Activated naive CD4-positive, alpha-beta T cell treated with anti-CD3 and anti-CD28 coated beads, Interleukin-2, amount 50 U/mL, for 72 hours (primary cell): Measurements from ENCODE around the gene DYRK1A. TPM values are rescaled to one million over a fixed set of nuclear protein-coding genes. Genes with fewer than 3 reads are reported as not detected.
"Not testable (repeated sequence)": the region's sequence is repeated elsewhere in the genome, so short reads cannot be mapped to it uniquely, and the experiment has no call there.

Experiments used
- ATAC-seq, 2 donors: fragments of 150-1000 bp; cut with Tn5 transposase; 2 replicates each; pipeline ENCODE4 v1.10.0; 2021; ENCODE audit warnings: mild to moderate bottlenecking in 2 of 2, moderate library complexity in 2 of 2
- DNase-seq, 2 donors: peaks; one replicate each; pipeline ENCODE4 v3.0.0; 2021 to 2022; ENCODE audit warnings: low spot score in 2 of 2
- H3K27ac Mint-ChIP-seq, 2 donors: one replicate each; pipeline ENCODE4 v1.8.0; 2022; ENCODE audit warnings: mild to moderate bottlenecking in 2 of 2, mixed read lengths in 2 of 2
- H3K36me3 Mint-ChIP-seq, 2 donors: one replicate each; pipeline ENCODE4 v1.8.0; 2022; ENCODE audit warnings: mixed read lengths in 2 of 2
- H3K9me3 Mint-ChIP-seq, 2 donors: one replicate each; pipeline ENCODE4 v1.8.0; 2022; ENCODE audit warnings: mixed read lengths in 2 of 2
- total RNA-seq, 2 donors: library from RNA; stranded (reverse); gene quantifications; one replicate each; pipeline ENCODE4 v1.2.3, GENCODE V29; 2022

Gene DYRK1A
- total RNA-seq, 2 donors from 2014 or later = 65.5 to 87.9 TPM

- no peak overlapping the region for H3K27ac Mint-ChIP-seq
- DNase-seq = no peak
Measured at GRCh38 chr21:37531431-37531932, 164.9 kb downstream of the DYRK1A start.

DNA sequence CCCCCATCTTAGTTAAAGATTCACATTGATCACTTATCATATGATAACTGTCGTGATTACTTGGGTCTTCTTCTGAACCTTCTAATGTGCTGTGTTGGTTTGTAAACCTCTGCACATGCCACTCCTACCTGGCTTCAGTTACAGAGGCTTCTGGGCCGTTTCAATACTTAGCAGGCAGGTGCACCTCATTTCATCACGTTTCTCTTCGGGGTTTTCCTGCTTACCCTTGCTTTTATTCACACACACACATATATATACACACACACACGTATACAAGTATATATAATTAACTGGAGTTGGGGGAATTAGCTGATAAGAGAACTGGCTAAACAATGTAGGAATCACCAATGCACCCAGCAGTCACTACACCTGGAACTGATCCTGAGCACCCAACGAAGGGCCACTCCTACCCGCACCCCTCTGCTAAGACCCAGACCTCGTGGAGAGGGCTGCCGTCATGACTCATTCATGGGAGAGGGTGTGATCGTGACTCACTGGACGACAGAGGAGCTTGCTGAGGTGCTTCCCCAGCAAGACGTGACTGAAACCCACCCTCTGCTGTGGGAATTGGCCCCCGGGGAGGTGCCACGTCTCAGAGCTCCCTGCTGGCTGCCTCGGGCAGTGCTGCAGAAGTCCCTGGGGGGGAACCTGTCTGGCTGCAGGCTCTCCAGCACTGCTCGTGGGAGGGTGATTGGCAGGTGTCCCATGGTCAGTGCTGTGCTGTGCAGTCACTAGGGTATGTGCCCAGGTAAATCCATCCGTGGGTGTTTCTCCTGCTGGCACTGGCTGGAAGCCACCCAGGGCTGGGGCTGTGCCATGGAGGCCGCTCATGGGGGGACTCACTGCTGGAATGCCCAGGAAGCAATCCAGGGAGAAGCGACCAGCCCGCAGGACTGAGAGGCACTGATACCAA, 166.6 kb downstream of the DYRK1A start:
- peak; percentile 71 to 76 for ATAC-seq
- Mint-ChIP-seq H3K27ac (no peak overlapping the region), H3K9me3 (peaks cover 8 to 9% of the 10 kb centered on the region in 2 donors), H3K36me3 (peaks cover 7 to 13% of the 10 kb centered on the region in 2 donors)
- peak in 1 of 2 donors; percentile 12 for DNase-seq

More at GRCh38 chr21:37531431-37531932, 164.9 kb downstream of the DYRK1A start:
- Mint-ChIP-seq H3K9me3 (peaks cover 2% of the 10 kb centered on the region in 2 donors), H3K36me3 (peaks cover 2 to 3% of the 10 kb centered on the region in 2 donors)
- no peak for ATAC-seq

- Mint-ChIP-seq H3K27ac (no peak overlapping the region), H3K36me3 (peaks cover 7 to 13% of the 10 kb centered on the region in 2 donors), H3K9me3 (peaks cover 8 to 13% of the 10 kb centered on the region in 2 donors)
- DNase-seq (no peak), ATAC-seq (no peak)
Measured at GRCh38 chr21:37534431-37534830, 167.9 kb downstream of the DYRK1A start.

- Mint-ChIP-seq H3K27ac (peak overlapping the region in 1 of 2 donors; percentile 62), H3K9me3 (peaks cover 8 to 13% of the 10 kb centered on the region in 2 donors), H3K36me3 (peaks cover 7 to 13% of the 10 kb centered on the region in 2 donors)
- ATAC-seq (no peak), DNase-seq (no peak)
Measured at GRCh38 chr21:37535130-37535529, 168.6 kb downstream of the DYRK1A start.

DNA sequence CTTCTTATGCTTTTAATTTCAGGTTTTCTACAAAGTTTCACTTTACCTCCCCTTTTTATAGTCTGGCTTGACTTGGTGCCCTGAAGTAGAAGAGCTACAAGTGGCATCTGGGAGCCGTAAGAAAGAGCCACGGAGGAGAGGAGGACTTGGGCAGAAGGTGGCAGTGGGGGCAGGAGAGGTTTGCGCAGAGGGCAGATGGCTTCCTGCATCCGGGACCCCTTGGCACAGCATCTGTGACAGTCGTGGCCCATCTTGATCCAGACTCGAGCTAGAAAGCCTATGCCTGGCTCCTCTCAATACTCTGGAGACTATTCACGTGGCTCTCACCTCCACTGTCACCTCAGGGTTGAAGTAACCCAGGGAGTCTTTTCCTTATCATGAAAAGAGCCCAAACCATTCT, 169.1 kb downstream of the DYRK1A start:
- ATAC-seq (no peak), DNase-seq (no peak)
- H3K27ac Mint-ChIP-seq = no peak overlapping the region
- H3K9me3 Mint-ChIP-seq = peaks cover 8 to 13% of the 10 kb centered on the region in 2 donors
- peaks cover 7 to 13% of the 10 kb centered on the region in 2 donors for H3K36me3 Mint-ChIP-seq

- ATAC-seq (no peak), DNase-seq (no peak)
- Mint-ChIP-seq H3K9me3 (peaks cover 12 to 21% of the 10 kb centered on the region in 2 donors), H3K27ac (no peak overlapping the region), H3K36me3 (peaks cover 7 to 13% of the 10 kb centered on the region in 2 donors)
Measured at GRCh38 chr21:37536616-37537278, 170.2 kb downstream of the DYRK1A start.

GRCh38 chr21:37537391-37537996, 170.9 kb downstream of the DYRK1A start:
- H3K36me3 Mint-ChIP-seq = peaks cover 7 to 18% of the 10 kb centered on the region in 2 donors
- peaks cover 15 to 28% of the 10 kb centered on the region in 2 donors for H3K9me3 Mint-ChIP-seq
- peak in 1 of 2 donors; percentile 16 for DNase-seq
- no peak for ATAC-seq
- no peak overlapping the region for H3K27ac Mint-ChIP-seq

DNA sequence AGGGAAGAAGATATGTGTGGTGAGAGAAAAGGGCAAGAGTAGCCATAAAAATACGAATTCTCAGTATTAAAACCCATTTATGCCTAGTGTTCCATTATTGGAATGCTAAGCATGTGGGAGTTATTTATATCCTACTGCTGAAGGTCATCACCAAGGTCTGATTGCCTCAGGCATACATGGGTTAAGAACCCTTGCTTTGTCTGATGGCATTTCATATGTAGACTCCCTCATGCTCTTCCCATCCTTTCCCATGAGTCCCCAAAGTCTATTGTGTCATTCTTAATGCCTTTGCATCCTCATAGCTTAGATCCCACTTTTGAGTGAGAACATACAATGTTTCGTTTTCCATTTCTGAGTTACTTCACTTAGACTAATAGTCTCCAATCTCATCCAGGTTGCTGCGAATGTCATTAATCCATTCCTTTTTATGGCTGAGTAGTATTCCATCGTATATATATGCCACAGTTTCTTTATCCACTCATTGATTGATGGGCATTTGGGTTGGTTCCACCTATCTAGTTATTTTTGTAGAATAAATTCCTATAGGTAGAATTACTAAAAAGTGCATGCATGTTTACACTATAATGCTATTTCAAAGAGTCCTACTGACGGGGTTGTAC, 172.5 kb downstream of the DYRK1A start:
- H3K27ac Mint-ChIP-seq = no peak overlapping the region
- no peak for ATAC-seq
- peaks cover 7 to 19% of the 10 kb centered on the region in 2 donors for H3K36me3 Mint-ChIP-seq
- peaks cover 20 to 34% of the 10 kb centered on the region in 2 donors for H3K9me3 Mint-ChIP-seq
- no peak for DNase-seq

DNA sequence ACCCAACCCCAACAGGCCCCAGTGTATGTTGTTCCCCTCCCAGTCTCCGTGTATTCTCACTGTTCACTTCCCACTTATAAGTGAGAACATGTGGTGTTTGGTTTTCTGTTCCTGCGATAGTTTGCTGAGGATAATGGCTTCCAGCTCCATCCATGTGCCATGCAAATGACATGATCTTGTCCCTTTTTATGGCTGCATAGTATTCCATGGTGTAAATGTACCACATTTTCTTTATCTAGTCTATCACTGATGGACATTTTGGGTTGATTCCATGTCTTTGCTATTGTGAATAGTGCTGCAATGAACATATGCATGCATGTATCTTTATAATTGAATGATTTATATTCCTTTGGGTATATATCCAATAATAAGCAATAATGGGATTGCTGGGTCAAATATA, 174.6 kb downstream of the DYRK1A start:
- not testable (repeated sequence) for DNase-seq, ATAC-seq, H3K27ac Mint-ChIP-seq
- peaks cover 7 to 19% of the 10 kb centered on the region in 2 donors for H3K36me3 Mint-ChIP-seq
- H3K9me3 Mint-ChIP-seq = peaks cover 20 to 34% of the 10 kb centered on the region in 2 donors

- peaks cover 12 to 24% of the 10 kb centered on the region in 2 donors for H3K9me3 Mint-ChIP-seq
- ATAC-seq (no peak), DNase-seq (no peak)
- peaks cover 0 to 6% of the 10 kb centered on the region in 2 donors for H3K36me3 Mint-ChIP-seq
- no peak overlapping the region for H3K27ac Mint-ChIP-seq
Measured at GRCh38 chr21:37542512-37542911, 175.9 kb downstream of the DYRK1A start.

- ATAC-seq (no peak), DNase-seq (no peak)
- peaks cover 0 to 6% of the 10 kb centered on the region in 2 donors for H3K36me3 Mint-ChIP-seq
- H3K27ac Mint-ChIP-seq = no peak overlapping the region
- peaks cover 8 to 16% of the 10 kb centered on the region in 2 donors for H3K9me3 Mint-ChIP-seq
Measured at GRCh38 chr21:37546299-37546908, 179.8 kb downstream of the DYRK1A start.

DNA sequence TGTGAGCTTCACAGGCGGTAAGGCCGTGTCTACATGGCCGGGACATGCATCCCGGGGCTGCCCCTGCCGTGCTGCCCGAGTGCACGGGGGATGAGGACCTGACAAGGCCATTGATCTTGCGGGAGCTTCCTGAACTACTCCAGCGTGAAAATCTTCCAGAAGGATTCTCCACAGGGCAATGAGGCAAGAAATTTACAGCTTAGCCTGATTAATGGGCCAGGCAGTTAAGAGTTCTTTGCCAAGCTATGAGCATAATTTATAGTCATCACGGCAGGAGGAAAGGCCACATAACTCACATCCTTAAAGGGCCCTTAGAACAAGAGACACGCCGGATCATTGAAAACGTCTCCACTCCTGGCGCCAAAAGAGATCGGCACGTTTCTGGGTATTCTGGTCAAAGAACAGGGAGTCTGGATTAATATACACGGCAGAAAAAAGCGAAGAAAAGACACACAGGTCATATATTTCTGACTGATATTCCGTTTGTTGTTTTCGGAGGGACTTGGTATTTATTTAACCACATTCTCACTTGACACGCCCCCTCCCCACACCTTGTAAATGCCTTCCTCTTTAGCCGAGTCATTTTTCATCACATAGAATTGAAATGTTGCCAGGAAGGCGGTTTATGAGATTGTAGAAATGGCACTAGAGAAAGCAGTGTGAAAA, 180.5 kb downstream of the DYRK1A start:
- Mint-ChIP-seq H3K9me3 (peaks cover 8 to 10% of the 10 kb centered on the region in 2 donors), H3K27ac (no peak overlapping the region), H3K36me3 (peaks cover 0 to 5% of the 10 kb centered on the region in 2 donors)
- no peak for DNase-seq
- ATAC-seq = no peak

DNA sequence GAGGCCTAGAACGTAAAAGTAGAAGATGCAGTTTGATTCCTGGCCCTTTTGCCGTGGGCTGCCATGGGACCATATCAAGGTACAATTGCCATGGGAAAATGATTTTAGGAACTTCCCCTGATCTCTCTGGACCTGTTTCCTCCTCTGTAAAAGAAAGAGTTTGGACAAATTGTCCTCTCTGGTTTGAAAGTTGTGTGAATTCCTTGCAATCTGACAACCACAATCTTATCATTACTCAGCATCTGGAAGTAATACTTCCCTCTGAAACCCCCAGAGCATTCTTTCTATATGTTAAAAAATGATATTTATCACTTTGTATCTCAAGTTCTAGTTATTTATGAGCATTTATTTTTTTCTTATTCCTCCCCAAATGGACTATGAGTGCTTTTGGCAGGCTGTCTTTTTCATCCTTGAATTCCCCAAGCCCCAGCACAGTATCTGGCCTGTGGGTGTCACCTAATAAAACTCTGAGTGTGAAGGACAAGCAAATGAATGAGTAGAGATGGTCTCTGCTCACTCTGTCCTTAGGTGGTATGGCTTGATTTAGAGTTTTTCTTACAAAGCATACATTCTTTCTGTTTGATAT, 181.1 kb downstream of the DYRK1A start:
- ATAC-seq = no peak
- no peaks in the 10 kb centered on the region for H3K36me3 Mint-ChIP-seq
- H3K9me3 Mint-ChIP-seq = peaks cover 3 to 4% of the 10 kb centered on the region in 2 donors

DNA sequence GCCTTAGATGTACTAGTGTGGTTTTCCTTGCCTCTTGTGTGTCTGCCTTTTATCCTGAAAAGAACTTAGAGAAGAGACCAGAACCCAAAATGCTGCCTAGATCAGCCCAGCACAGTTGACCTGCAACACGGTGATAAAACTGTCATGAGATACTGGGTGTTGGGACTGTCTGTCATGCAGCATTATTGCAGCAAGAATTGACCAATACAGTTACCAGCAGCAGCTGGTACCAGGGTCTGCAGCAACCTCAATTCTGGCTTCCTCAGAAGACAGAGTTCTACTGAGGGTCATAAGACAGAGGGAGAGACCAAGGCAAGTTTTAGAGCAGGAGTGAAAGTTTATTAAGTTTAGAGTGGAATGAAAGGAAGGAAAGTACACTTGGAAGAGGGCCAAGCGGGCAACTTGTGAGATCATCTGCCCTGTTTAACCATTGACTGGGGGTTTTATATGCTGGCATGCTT, 182.0 kb downstream of the DYRK1A start:
- H3K36me3 Mint-ChIP-seq = no peaks in the 10 kb centered on the region
- H3K27ac Mint-ChIP-seq = no peak overlapping the region
- H3K9me3 Mint-ChIP-seq = no peaks in the 10 kb centered on the region
- ATAC-seq (no peak), DNase-seq (no peak)

More for the DNA sequence above, 181.1 kb downstream of the DYRK1A start:
- no peak for DNase-seq
- H3K27ac Mint-ChIP-seq = no peak overlapping the region

DNA sequence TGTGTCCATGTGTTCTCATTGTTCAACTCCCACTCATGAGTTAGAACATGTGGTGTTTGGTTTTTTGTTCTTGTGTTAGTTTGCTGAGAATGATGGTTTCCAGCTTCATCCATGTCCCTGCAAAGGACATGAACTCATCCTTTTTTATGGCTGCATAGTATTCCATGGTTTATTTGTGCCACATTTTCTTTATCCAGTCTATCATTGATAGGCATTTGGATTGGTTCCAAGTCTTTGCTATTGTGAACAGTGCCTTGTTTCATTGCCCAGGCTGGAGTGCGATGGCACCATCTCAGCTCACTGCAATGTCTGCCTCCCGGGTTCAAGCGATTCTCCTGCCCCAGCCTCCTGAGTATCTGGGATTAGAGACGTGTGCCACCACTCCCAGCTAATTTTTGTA, 183.2 kb downstream of the DYRK1A start:
- DNase-seq, ATAC-seq, H3K27ac Mint-ChIP-seq, H3K9me3 Mint-ChIP-seq, H3K36me3 Mint-ChIP-seq: not testable (repeated sequence)
